Breast epithelium (tissue), 4 donors: ENCODE results near the gene PARD6A. TPM values are rescaled to one million over a fixed set of nuclear protein-coding genes. Genes with fewer than 3 reads are reported as not detected.
A peak's percentile ranks its signal among the peaks of the same experiment; 100 is the strongest.

Experiments used
- DNase-seq, 2 donors: peaks; one replicate each; pipeline ENCODE4 v3.0.0-alpha.2; 2019; ENCODE audit warnings: low spot score in 2 of 2
- H3K27ac ChIP-seq, 2 donors: fragments of 200-600 bp; sonication (generic) in 1 of 2; one replicate each; pipeline ENCODE4 v1.5.1; 2016 to 2019; ENCODE audit warnings: mild to moderate bottlenecking in 1 of 2
- H3K27me3 ChIP-seq, 2 donors: fragments of 200-600 bp; sonication (generic) in 1 of 2; one replicate each; pipeline versions ENCODE4 v1.5.1 to v1.6.0; 2017 to 2019; ENCODE audit warnings: control low read depth in 1 of 2, mild to moderate bottlenecking in 1 of 2
- H3K36me3 ChIP-seq: fragments of 200-600 bp; one replicate; pipeline ENCODE4 v1.5.1; 2019
- H3K4me1 ChIP-seq, 2 donors: fragments of 200-600 bp; sonication (generic); one replicate each; pipeline ENCODE4 v1.5.1; 2016 to 2019; ENCODE audit warnings: control low read depth in 1 of 2
- H3K4me3 ChIP-seq, 3 donors: fragments of 200-600 bp; sonication (generic); 1 replicate in 2 of 3; 2 replicates in 1 of 3; pipeline ENCODE4 v1.5.1; 2016 to 2019; ENCODE audit warnings: mild to moderate bottlenecking in 3 of 3, moderate library complexity in 2 of 3
- H3K9me3 ChIP-seq, 2 donors: fragments of 200-600 bp; sonication (generic) in 1 of 2; one replicate each; pipeline ENCODE4 v1.5.1; 2016 to 2019; ENCODE audit warnings: control low read depth in 1 of 2
- POLR2A ChIP-seq: fragments of 450-650 bp; IDR thresholded peaks from one replicate; pipeline ENCODE4 v1.6.1; 2016; ENCODE audit warnings: antibody characterized with exemption, mild to moderate bottlenecking, moderate library complexity
- POLR2AphosphoS5 ChIP-seq, 3 donors: sonication (generic); formaldehyde crosslinking; IDR thresholded peaks; one replicate each; pipeline ENCODE4 v1.6.1; 2017; ENCODE audit warnings: antibody characterized with exemption in 3 of 3
- intact Hi-C: fragments of 100-400 bp; cut with DNase I; formaldehyde crosslinking; loops from one replicate; pipeline ENCODE4 v1.15.1; 2023; ENCODE audit warnings: low total_unique reads
- total RNA-seq, 3 donors: library from RNA; depleted of rRNA; stranded (reverse); fragments of >200 nt; gene quantifications; one replicate each; pipeline ENCODE4 v1.1.0, GENCODE V29; 2016
- TF ChIP-seq, protein P1 (sequence below), 3 donors: fragments of 450-650 bp; IDR thresholded peaks; one replicate each; pipeline ENCODE4 v1.5.1; 2016 to 2017; ENCODE audit warnings: antibody characterized with exemption in 3 of 3, mild to moderate bottlenecking in 3 of 3, moderate library complexity in 3 of 3

PARD6A gene
- total RNA-seq, 3 donors from 2014 or later: 6.4 to 8.5 (median 7.2) TPM

GRCh38 chr16:67674851-67675578, 14.3 kb downstream of the PARD6A start:
- no peak for DNase-seq
- TF ChIP-seq POLR2A (no peak), POLR2AphosphoS5 (IDR thresholded peaks at IDR 0.05) (no peak)
- TF ChIP-seq, protein P1, sequence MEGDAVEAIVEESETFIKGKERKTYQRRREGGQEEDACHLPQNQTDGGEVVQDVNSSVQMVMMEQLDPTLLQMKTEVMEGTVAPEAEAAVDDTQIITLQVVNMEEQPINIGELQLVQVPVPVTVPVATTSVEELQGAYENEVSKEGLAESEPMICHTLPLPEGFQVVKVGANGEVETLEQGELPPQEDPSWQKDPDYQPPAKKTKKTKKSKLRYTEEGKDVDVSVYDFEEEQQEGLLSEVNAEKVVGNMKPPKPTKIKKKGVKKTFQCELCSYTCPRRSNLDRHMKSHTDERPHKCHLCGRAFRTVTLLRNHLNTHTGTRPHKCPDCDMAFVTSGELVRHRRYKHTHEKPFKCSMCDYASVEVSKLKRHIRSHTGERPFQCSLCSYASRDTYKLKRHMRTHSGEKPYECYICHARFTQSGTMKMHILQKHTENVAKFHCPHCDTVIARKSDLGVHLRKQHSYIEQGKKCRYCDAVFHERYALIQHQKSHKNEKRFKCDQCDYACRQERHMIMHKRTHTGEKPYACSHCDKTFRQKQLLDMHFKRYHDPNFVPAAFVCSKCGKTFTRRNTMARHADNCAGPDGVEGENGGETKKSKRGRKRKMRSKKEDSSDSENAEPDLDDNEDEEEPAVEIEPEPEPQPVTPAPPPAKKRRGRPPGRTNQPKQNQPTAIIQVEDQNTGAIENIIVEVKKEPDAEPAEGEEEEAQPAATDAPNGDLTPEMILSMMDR (IDR thresholded peaks at IDR 0.05): no peak
- H3K4me3 ChIP-seq: no peak overlapping the region
- H3K9me3 ChIP-seq: no peaks in the 10 kb centered on the region
- intact Hi-C loops: no loop called here
- H3K36me3 ChIP-seq: no peaks in the 10 kb centered on the region
- no peaks in the 10 kb centered on the region for H3K27me3 ChIP-seq
- peaks cover 0 to 18% of the 10 kb centered on the region in 2 donors for H3K4me1 ChIP-seq
- peak overlapping the region; percentile 76 to 80 for H3K27ac ChIP-seq

DNA sequence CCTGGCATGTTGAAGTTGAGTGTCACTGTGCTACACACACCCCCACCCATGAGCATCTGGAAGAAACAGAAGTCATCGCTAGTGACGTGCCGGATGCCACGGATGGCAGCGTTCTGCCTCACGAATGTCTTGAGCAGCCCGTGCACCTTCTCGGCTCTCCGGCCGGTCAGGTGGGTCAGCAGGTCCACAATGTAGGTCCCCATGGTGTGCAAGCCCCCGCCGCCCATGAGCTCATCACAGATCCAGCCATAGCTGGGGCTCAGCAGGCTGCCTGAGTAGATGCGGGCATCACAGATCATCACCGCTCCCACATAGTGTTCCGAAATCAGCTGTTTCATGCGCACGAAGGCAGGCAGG, 14.8 kb downstream of the PARD6A start:
- intact Hi-C loops: no loop called here
- Histone ChIP-seq H3K4me1 (peaks cover 0 to 18% of the 10 kb centered on the region in 2 donors), H3K27me3 (no peaks in the 10 kb centered on the region), H3K27ac (peak overlapping the region in 1 of 2 donors; percentile 76), H3K9me3 (no peaks in the 10 kb centered on the region), H3K4me3 (no peak overlapping the region), H3K36me3 (no peaks in the 10 kb centered on the region)
- no peak for DNase-seq
- TF ChIP-seq, protein P1 (IDR thresholded peaks at IDR 0.05): no peak
- no peak for TF ChIP-seq POLR2AphosphoS5 (IDR thresholded peaks at IDR 0.05)
- TF ChIP-seq POLR2A: no peak

- H3K4me1 ChIP-seq: peaks cover 0 to 18% of the 10 kb centered on the region in 2 donors
- TF ChIP-seq, protein P1 (IDR thresholded peaks at IDR 0.05): no peak
- TF ChIP-seq POLR2A (no peak), POLR2AphosphoS5 (IDR thresholded peaks at IDR 0.05) (no peak)
- no peaks in the 10 kb centered on the region for H3K36me3 ChIP-seq
- H3K4me3 ChIP-seq: no peak overlapping the region
- H3K9me3 ChIP-seq: no peaks in the 10 kb centered on the region
- intact Hi-C loops: no loop called here
- H3K27ac ChIP-seq: peak overlapping the region; percentile 37 to 76
- H3K27me3 ChIP-seq: no peaks in the 10 kb centered on the region
- DNase-seq: no peak
These were observed 15.2 kb downstream of the PARD6A start for GRCh38 chr16:67675999-67676398.

- Histone ChIP-seq H3K9me3 (no peaks in the 10 kb centered on the region), H3K4me3 (no peak overlapping the region), H3K27me3 (no peaks in the 10 kb centered on the region), H3K27ac (peak overlapping the region; percentile 37 to 70), H3K4me1 (peaks cover 0 to 18% of the 10 kb centered on the region in 2 donors), H3K36me3 (no peaks in the 10 kb centered on the region)
- intact Hi-C loops: no loop called here
- TF ChIP-seq, protein P1 (IDR thresholded peaks at IDR 0.05): no peak
- peak in 1 of 3 donors; percentile 52 for TF ChIP-seq POLR2AphosphoS5 (IDR thresholded peaks at IDR 0.05)
- DNase-seq: no peak
These were observed 15.8 kb downstream of the PARD6A start for GRCh38 chr16:67676516-67676915.

DNA sequence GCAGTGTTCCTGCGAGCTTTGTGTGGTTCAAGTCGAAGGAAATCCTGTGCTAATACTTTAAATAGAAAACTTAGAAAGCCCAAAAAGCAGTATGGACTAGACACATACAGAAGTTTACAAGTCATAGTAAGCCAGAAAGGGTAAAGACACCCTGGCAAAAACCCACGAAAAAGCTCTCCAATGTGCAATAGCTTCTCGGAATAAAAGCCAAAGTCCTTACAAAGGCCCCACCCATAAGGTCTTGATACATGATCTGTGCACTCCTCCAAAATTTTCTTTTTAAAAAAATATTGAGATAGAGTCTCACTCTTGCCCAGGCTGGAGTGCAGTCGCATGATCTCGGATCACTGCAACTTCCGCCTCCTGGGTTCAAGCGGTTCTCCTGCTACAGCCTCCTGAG, 16.2 kb downstream of the PARD6A start:
- peaks cover 0 to 18% of the 10 kb centered on the region in 2 donors for H3K4me1 ChIP-seq
- intact Hi-C loops: no loop called here
- no peaks in the 10 kb centered on the region for H3K36me3 ChIP-seq
- no peak for DNase-seq
- H3K9me3 ChIP-seq: no peaks in the 10 kb centered on the region
- no peaks in the 10 kb centered on the region for H3K27me3 ChIP-seq
- H3K4me3 ChIP-seq: no peak overlapping the region
- no peak for TF ChIP-seq POLR2AphosphoS5 (IDR thresholded peaks at IDR 0.05)
- TF ChIP-seq, protein P1 (IDR thresholded peaks at IDR 0.05): no peak
- no peak for TF ChIP-seq POLR2A
- H3K27ac ChIP-seq: peak overlapping the region; percentile 37 to 70
